Measurements from ENCODE around the gene FNDC3B.

FNDC3B gene

GRCh38 chr3:172296975-172297332, 257.6 kb downstream of the FNDC3B start:
- DNase-seq: no peak

GRCh38 chr3:172298247-172298646, 258.9 kb downstream of the FNDC3B start:
- DNase-seq: no peak

GRCh38 chr3:172300187-172300586, 260.8 kb downstream of the FNDC3B start:
- DNase-seq: no peak

- no peak for DNase-seq
Observed at GRCh38 chr3:172300862-172301261, 261.5 kb downstream of the FNDC3B start.

- no peak for DNase-seq
Observed at GRCh38 chr3:172302203-172302602, 262.8 kb downstream of the FNDC3B start.

- DNase-seq: no peak
Observed at GRCh38 chr3:172303181-172303580, 263.8 kb downstream of the FNDC3B start.

GRCh38 chr3:172303941-172304558, 264.7 kb downstream of the FNDC3B start:
- DNase-seq: no peak

GRCh38 chr3:172305552-172305951, 266.2 kb downstream of the FNDC3B start:
- DNase-seq: no peak

GRCh38 chr3:172305974-172306373, 266.6 kb downstream of the FNDC3B start:
- no peak for DNase-seq

GRCh38 chr3:172307141-172307560, 267.8 kb downstream of the FNDC3B start:
- DNase-seq: peak; percentile 39

- DNase-seq: no peak
Observed at GRCh38 chr3:172309059-172309458, 269.7 kb downstream of the FNDC3B start.

- no peak for DNase-seq
Observed at GRCh38 chr3:172309741-172310427, 270.5 kb downstream of the FNDC3B start.

GRCh38 chr3:172310428-172310760, 271.0 kb downstream of the FNDC3B start:
- no peak for DNase-seq

GRCh38 chr3:172311217-172311616, 271.8 kb downstream of the FNDC3B start:
- DNase-seq: no peak

- DNase-seq: no peak
Observed at GRCh38 chr3:172312001-172312400, 272.6 kb downstream of the FNDC3B start.

GRCh38 chr3:172312711-172313110, 273.3 kb downstream of the FNDC3B start:
- no peak for DNase-seq

GRCh38 chr3:172313671-172314070, 274.3 kb downstream of the FNDC3B start:
- no peak for DNase-seq

- DNase-seq: no peak
Observed at GRCh38 chr3:172314591-172315160, 275.3 kb downstream of the FNDC3B start.

- DNase-seq: peak; percentile 14
Observed at GRCh38 chr3:172315401-172316091, 276.2 kb downstream of the FNDC3B start.

GRCh38 chr3:172316758-172317157, 277.4 kb downstream of the FNDC3B start:
- no peak for DNase-seq

GRCh38 chr3:172317481-172317880, 278.1 kb downstream of the FNDC3B start:
- DNase-seq: no peak

GRCh38 chr3:172317984-172318383, 278.6 kb downstream of the FNDC3B start:
- no peak for DNase-seq

- DNase-seq: no peak
Observed at GRCh38 chr3:172319595-172319994, 280.2 kb downstream of the FNDC3B start.

GRCh38 chr3:172320468-172320867, 281.1 kb downstream of the FNDC3B start:
- DNase-seq: peak; percentile 19

Measured in hematopoietic multipotent progenitor cell treated with erythropoietin and hydrocortisone succinate and interleukin-3 and kit ligand, for 6 days (in vitro differentiated cells).